GM21576 (cell line): Measurements from ENCODE around the gene AP3B1.

ENCODE experiments used
- ATAC-seq: cut with Tn5 transposase; IDR thresholded peaks from one replicate; pipeline ENCODE4 v1.9.1; 2021; ENCODE audit warnings: mild to moderate bottlenecking, moderate library complexity; ENCODE audit not compliant: unreplicated experiment

AP3B1 gene

DNA sequence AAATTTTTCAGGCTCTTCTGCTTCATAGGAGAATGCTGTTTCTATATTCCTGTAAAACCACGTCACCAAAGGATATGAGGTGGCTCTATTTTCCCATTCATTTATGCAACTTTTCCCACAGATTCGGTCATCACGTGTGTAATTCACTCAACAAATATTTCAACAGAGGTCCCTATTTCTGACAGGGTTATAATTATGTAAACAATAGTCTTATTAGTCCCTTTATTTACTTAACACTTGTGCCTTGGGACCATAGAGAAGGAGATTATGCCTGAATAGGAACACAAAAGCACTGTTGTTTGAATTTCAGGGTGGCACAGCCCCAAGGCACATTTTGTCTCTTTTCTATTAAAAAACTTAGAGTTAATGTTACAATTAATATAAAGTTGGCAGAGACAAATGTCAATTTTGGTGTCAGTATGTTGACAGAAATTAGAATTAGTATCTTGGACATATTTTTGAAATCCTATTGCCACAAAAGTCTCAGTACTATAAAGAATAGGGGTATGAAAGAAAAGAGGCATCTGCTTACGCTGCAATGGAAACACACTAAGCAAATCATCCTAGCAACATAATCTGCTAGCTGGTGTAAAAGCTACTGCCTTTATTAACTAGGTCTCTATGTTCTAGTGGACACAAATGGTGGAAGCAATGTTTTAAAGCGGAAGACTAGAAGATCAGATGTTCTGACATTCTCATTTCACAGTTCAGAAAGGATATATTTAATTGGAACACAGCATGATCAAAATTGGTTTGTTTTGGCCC lies 289.3 kb downstream of the AP3B1 start:
- no peak for ATAC-seq

DNA sequence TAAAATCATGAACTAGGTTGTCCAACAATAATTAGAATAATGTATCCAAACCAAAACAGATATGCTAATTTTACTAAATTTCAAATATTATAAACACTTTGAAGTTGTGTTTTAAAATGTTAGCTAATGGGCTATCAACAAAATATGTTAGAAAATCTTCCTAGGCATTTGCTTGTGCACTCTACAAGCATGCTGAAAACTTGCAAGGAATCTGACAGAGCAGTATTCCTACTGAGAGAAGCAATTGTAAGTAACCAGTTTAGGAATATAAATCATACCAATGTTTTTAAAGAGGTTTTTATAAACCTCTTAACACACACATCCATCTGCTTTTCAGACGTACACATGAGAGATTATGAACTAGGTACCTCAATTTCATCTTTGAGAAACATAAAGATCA lies 289.9 kb downstream of the AP3B1 start:
- ATAC-seq: no peak

- no peak for ATAC-seq
These were observed 290.6 kb downstream of the AP3B1 start for GRCh38 chr5:78003919-78004318.

GRCh38 chr5:78003450-78003849 lies 291.0 kb downstream of the AP3B1 start:
- no peak for ATAC-seq

GRCh38 chr5:78002690-78003089 lies 291.8 kb downstream of the AP3B1 start:
- ATAC-seq: no peak

- no peak for ATAC-seq
These were observed 293.3 kb downstream of the AP3B1 start for GRCh38 chr5:78001197-78001596.

DNA sequence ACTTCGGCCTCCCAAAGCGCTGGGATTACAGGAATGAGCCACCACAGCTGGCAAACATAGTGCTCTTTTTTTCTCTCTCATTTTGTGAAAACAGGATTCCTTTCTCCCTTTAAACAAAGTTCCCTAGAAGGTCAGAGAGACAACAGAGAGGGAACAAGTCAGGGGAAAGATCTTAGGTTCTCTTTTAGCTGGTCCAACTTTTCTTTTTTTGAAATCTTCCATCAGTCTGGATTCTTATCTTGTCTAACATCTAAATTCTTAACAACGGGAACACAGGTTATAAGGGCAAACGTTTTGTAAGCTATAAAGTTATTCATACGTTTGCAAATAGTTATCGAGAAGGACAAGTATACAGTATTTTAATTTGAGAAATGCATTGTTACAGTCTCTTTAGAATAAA lies 294.3 kb downstream of the AP3B1 start:
- ATAC-seq: no peak

- ATAC-seq: no peak
These were observed 295.1 kb downstream of the AP3B1 start for GRCh38 chr5:77999399-77999798.

DNA sequence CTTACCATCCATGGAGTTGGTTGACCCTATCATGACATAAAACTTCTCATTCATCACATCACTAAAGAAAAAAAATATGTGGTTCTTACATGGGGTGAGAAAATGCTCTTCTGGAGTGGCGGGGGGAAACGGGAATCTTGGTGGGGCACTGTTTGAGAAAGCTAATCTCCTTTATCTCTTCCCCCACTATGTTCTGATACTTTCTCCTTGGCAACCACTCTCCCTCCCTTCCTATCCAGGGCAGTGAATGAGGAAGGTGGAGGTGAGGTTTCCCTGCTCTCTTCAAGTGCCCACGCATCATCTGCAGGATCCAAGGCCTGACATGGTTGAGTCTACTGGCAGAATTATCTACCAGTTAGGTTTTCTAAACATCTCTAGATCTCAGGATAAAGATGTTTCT lies 297.6 kb downstream of the AP3B1 start:
- ATAC-seq: no peak

- no peak for ATAC-seq
These were observed 298.6 kb downstream of the AP3B1 start for GRCh38 chr5:77995793-77996409.

DNA sequence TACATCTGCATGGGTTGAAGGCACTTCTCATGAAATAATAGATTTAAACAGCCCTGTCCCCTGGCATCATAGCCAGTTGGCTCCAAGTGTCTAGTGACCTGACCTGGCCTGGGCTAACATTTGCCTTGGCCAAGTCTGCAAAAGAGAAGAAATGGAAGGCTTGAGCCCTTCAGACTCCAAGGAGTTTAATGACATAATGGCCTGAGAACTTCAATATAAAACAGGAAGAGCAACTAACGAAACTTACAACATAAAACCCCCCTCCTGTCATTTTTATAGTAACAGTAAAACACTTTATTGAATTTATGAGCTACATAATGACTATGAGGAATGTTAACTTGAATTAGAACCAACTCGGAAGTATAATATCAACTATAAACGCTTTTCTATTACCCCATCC lies 299.6 kb downstream of the AP3B1 start:
- no peak for ATAC-seq

GRCh38 chr5:77993855-77994318 lies 300.6 kb downstream of the AP3B1 start:
- no peak for ATAC-seq

- no peak for ATAC-seq
These were observed 301.2 kb downstream of the AP3B1 start for GRCh38 chr5:77993141-77993854.

- no peak for ATAC-seq
These were observed 303.4 kb downstream of the AP3B1 start for GRCh38 chr5:77991084-77991483.

DNA sequence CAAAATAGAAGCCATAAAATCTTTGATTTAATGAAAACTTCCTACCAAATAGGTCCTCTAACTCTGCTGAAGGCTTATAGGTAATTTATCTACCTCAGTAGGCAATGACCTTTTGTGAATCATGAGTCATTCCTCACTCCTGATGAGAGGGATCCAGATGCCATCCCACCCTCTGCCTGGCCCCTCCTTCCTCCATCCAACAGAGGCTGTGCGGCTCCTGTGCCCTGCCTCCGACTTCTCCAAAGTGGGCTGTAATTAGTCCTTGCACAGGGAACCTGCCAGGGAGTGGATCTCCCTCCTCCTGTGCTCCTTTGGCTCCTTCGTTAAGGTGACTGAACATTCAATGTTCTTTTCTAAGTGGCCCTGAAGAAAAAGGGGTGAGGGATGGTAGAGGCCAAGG lies 304.5 kb downstream of the AP3B1 start:
- no peak for ATAC-seq

- no peak for ATAC-seq
These were observed 306.5 kb downstream of the AP3B1 start for GRCh38 chr5:77987988-77988387.

- no peak for ATAC-seq
These were observed 307.2 kb downstream of the AP3B1 start for GRCh38 chr5:77987331-77987730.

- ATAC-seq: no peak
These were observed 308.2 kb downstream of the AP3B1 start for GRCh38 chr5:77986261-77986660.

DNA sequence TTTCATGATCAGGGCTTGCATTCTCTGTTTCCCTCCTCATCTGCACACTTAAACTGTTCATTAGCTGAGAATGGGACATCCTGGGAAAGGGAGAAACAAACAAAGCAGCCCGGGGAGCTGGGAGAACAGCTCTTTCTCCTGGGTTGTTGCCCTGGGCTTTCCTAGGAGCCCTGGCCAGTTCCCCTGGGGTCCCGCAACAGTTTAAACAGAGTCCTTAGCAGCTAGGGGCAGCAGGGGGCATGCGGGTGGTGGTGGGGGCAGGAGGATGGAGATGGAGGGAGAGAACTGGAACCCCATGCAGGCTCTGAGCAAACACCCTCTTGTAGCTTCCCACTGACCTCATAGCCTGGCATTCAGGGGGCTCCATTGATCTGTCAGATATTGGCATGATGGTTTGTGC lies 309.3 kb downstream of the AP3B1 start:
- no peak for ATAC-seq

DNA sequence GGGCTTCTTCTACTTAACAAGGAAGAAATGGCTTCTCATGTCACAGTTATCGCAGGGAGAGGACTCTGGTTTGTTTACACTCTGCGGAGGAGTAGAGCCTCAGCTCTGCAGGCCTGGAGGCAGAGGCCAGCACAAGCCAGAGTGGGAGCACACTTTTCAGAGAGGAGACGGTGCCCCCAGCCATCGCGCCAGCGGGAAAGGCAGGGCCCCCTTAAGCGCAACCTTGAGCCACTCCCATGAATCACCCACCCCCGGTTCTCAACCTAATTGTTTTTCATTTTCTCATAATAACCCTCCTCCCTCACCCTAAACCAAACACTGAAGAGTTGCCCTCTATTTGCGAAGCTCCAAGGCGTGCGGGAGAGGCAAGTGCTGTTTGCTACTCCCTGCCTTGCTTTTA lies 309.9 kb downstream of the AP3B1 start:
- ATAC-seq: no peak

DNA sequence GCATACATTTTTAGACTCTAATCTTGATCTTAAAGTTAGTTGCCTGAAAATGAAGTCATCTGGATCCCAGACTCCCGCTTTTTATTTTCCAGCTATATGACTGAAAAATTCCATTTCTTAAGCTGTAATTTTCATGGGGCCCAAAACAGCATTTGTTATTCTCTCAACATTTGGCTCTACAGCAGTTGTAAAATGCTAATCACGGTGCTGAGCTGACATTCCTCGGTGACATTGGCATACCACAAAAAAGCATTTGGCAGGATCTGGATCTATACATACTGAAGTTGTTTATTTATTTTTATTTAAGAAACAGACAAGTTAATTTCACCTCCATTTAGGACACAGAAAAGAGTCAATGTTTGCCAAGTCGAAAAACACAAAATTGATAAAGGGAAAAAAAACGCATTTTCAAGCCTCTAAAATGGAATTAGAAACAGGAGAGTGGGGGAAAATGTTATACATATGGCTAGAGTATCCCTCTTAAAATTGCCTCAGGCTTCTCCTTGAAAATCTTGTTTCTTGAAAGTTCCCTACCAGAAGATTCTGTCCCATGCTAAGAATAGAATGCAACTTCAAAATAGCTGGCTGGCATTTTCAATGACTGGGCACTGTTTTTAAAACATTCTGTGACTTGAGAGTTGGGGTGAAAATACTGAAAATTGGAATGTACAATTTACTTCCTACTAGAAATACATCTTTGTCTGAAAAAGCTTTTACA lies 310.9 kb downstream of the AP3B1 start:
- no peak for ATAC-seq
